Heart left ventricle (tissue), 16 donors: ENCODE data around the gene RAD51B. TPM values are rescaled to one million over a fixed set of nuclear protein-coding genes. Genes with fewer than 3 reads are reported as not detected.

Experiments
- ATAC-seq, 4 donors: fragments of 200-7000 bp; cut with Tn5 transposase; one replicate each; pipeline ENCODE4 v1.9.1; 2020 to 2022; ENCODE audit warnings: moderate library complexity in 4 of 4, mild to moderate bottlenecking in 3 of 4, moderate number of reproducible peaks in 1 of 4
- DNase-seq, 5 donors: peaks; one replicate each; pipeline ENCODE4 v3.0.0-alpha.2; 2020
- H3K27ac ChIP-seq, 12 donors: fragments of 200-600 bp; sonication (generic) in 4 of 12; one replicate each; pipeline versions ENCODE4 v1.5.0 to v1.8.0; 2016 to 2022; ENCODE audit warnings: mild to moderate bottlenecking in 2 of 12
- H3K27me3 ChIP-seq, 9 donors: fragments of 200-600 bp; sonication (generic) in 2 of 9; one replicate each; pipeline versions ENCODE4 v1.5.1 to v1.8.0; 2016 to 2022; ENCODE audit warnings: mild to moderate bottlenecking in 3 of 9
- H3K36me3 ChIP-seq, 9 donors: fragments of 200-600 bp; sonication (generic) in 2 of 9; one replicate each; pipeline versions ENCODE4 v1.5.0 to v1.8.0; 2018 to 2022; ENCODE audit warnings: mild to moderate bottlenecking in 2 of 9
- H3K4me1 ChIP-seq, 12 donors: fragments of 200-600 bp; sonication (generic) in 4 of 12; one replicate each; pipeline versions ENCODE4 v1.5.0 to v1.8.0; 2016 to 2022; ENCODE audit warnings: mild to moderate bottlenecking in 3 of 12
- H3K4me3 ChIP-seq, 12 donors: fragments of 200-600 bp; sonication (generic) in 4 of 12; one replicate each; pipeline versions ENCODE4 v1.5.0 to v1.8.0; 2017 to 2022; ENCODE audit warnings: mild to moderate bottlenecking in 9 of 12, moderate library complexity in 4 of 12
- H3K9me3 ChIP-seq, 12 donors: fragments of 200-600 bp; sonication (generic) in 4 of 12; one replicate each; pipeline versions ENCODE4 v1.5.0 to v1.8.0; 2016 to 2022; ENCODE audit warnings: mild to moderate bottlenecking in 1 of 12
- POLR2A ChIP-seq, 2 donors: fragments of 450-650 bp; IDR thresholded peaks; one replicate each; pipeline ENCODE4 v1.6.1; 2017; ENCODE audit warnings: antibody characterized with exemption in 2 of 2, mild to moderate bottlenecking in 2 of 2, moderate library complexity in 2 of 2
- WGBS, 4 donors: extraction: QIAGEN DNeasy Blood & Tissue Kit in 2 of 4; methylation state at CpG; one replicate each; pipeline versions ENCODE4 v1.1.5 to v1.1.7; 2013 to 2018; 5-methylcytosine and 5-hydroxymethylcytosine counted together
- intact Hi-C, 10 donors: fragments of 100-400 bp; cut with DNase I; formaldehyde crosslinking; loops; one replicate each; pipeline versions ENCODE4 v1.11.1 to v1.14.2; 2022
- polyA plus RNA-seq, 2 donors: library from polyadenylated mRNA; stranded (reverse); fragments of 200-250 nt; gene quantifications; one replicate each; pipeline ENCODE4 v1.2.3, GENCODE V29; 2013
- total RNA-seq, 9 donors: library from RNA; depleted of rRNA in 2 of 9; stranded (reverse); fragments of >200 nt in 2 of 9; fragmentation: NEBNext Ultra II Directional in 3 of 9; extraction: Animal tissue kit (Norgen Biotek cat#: 25700) in 3 of 9; gene quantifications; one replicate each; pipeline versions ENCODE4 v1.1.0 to v1.2.4, GENCODE V29; 2016 to 2023
- TF ChIP-seq, protein P1 (sequence below), 12 donors: fragments of 200-600 bp; sonication (generic) in 4 of 12; IDR thresholded peaks; one replicate each; pipeline versions ENCODE4 v1.5.0 to v1.8.0; 2018 to 2022; ENCODE audit warnings: antibody characterized with exemption in 12 of 12, mild to moderate bottlenecking in 5 of 12
- donor health status: ischemic (EF 13 %, LVEDD 7.1; RV severe dilation, severe dysfunction).
- donor health status: healthy with polysubstance abuse.
- donor health status: DM: no; HTN: yes; CAD: no.
- donor health status: DM: no; HTN: no; CAD: no.
- donor health status: ischemic (EF 25% LVEDD 6.9; RV normal size, moderate dysfunction).
- donor health status: ischemic (EF 25% LVEDD 5.7; RV mildly dilated, moderate dysfunction).
- donor health status: healthy.
- donor health status: DM: yes; HTN: yes; CAD: no.
- donor health status: ischemic (EF 35%, LVEDD 5.7; RV mildly dilated, moderate dysfunction).
- donor health status: nonischemic (EF 11% LVEDD 7.7; RV severe dilation, severe dysfunction).
- donor health status: DM: yes; HTN: yes; CAD: no.
- donor health status: PGD.
- donor health status: ischemic (EF 29% LVEDD 5.4; RV normal size, mild dysfunction).
- donor health status: nonischemic (EF 23%, LVEDD 6.1; RV moderate dilation, normal function).

RAD51B gene
- total and polyA plus RNA-seq, 11 donors, result 1.3 to 11.3 (median 3.2) TPM

DNA sequence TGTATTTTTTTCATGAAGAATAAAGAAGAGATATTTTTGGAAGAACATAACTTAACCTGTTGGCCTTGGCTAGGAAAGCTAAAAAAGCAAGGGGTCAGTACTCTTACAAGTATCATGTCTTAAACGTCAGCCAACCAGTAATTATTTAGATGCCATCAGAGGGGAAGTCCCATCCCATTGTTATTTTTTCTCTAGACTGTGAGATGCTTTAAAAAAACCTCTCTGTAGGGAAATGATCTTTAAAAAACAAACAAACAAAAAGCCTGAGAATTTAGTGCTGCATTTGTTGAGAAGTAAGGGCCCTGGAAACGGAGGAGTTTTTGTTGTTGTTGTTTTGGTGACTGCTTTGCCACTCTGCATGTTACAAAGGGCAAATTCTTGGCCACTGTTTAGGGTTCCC lies 499.2 kb downstream of the RAD51B start:
- Histone ChIP-seq H3K9me3 (no peaks in the 10 kb centered on the region), H3K4me1 (peaks cover 0 to 18% (median 0%) of the 10 kb centered on the region in 12 donors), H3K4me3 (no peak overlapping the region), H3K27ac (peak overlapping the region in 1 of 12 donors; percentile 13), H3K27me3 (no peaks in the 10 kb centered on the region), H3K36me3 (no peaks in the 10 kb centered on the region)
- intact Hi-C loops, result no loop called here
- ATAC-seq, result peak in 2 of 4 donors; percentile 49 to 64
- TF ChIP-seq, protein P1, sequence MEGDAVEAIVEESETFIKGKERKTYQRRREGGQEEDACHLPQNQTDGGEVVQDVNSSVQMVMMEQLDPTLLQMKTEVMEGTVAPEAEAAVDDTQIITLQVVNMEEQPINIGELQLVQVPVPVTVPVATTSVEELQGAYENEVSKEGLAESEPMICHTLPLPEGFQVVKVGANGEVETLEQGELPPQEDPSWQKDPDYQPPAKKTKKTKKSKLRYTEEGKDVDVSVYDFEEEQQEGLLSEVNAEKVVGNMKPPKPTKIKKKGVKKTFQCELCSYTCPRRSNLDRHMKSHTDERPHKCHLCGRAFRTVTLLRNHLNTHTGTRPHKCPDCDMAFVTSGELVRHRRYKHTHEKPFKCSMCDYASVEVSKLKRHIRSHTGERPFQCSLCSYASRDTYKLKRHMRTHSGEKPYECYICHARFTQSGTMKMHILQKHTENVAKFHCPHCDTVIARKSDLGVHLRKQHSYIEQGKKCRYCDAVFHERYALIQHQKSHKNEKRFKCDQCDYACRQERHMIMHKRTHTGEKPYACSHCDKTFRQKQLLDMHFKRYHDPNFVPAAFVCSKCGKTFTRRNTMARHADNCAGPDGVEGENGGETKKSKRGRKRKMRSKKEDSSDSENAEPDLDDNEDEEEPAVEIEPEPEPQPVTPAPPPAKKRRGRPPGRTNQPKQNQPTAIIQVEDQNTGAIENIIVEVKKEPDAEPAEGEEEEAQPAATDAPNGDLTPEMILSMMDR (IDR thresholded peaks at IDR 0.05), result no peak
- no peak for TF ChIP-seq POLR2A (IDR thresholded peaks at IDR 0.05)
- 44 to 66% (median 49%) methylated on average over 2 of the region's 2 CpGs for WGBS, 4 donors
- DNase-seq, result no peak

DNA sequence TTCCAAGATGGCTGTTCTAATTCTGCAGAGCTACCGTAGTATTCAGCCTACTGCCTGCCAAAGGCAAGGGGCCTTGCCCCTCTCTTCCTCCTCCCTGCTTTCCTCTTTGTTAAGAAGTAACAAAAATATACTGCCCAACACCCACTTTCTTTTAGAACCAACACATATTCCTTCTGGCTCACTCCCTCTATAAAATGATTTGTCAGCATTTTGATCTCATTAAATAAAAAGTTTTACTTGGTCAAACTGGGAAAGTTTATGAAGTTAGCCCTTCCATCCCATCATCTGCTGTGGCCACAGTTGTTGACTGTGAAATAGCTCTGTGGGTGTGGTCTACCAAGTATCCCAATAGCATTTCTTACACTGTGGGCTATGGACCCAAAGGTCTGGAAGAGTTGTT lies 500.9 kb downstream of the RAD51B start:
- H3K4me1 ChIP-seq, result peaks cover 0 to 18% (median 0%) of the 10 kb centered on the region in 12 donors
- WGBS, 4 donors, result 76 to 93% (median 89%) methylated on average over 1 of the region's 1 CpG
- H3K9me3 ChIP-seq, result no peaks in the 10 kb centered on the region

DNA sequence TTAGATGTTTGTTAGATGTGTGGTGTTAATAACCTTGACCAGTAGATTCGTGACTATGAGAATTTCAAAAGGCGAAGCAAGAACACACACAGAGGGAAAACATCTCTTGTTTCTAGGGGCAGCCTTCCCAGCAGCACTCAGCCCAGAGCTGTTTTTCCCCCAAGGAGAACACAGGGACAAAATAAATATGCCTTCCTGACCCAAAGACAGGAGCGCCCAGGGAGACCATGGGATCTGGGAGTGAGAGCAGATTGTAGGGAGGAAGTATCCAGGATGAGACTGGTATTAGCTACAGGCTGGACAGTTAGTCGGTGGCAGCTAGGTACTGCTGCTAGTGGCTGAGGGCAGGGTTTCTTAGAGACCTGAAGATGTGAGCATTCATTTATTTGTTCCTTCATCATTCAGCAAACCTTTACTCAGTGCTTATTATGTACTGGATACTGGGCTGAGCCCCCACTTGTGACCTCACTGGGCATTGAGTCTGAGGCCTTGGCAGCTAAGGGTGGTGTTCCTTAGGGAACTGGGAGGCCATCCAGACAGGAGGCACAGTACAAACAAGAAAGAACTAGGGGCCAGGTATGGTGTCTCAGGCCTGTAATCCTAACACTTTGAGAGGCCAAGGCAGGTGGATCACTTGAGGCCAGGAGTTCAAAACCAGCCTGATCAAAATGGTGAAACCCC lies 503.5 kb downstream of the RAD51B start:
- H3K4me3 ChIP-seq, result no peak overlapping the region
- 82 to 93% (median 86%) methylated on average over 4 of the region's 4 CpGs for WGBS, 4 donors

More for the DNA sequence above, 500.9 kb downstream of the RAD51B start:
- intact Hi-C loops, result no loop called here
- no peak overlapping the region for H3K4me3 ChIP-seq
- H3K27ac ChIP-seq, result no peak overlapping the region
- TF ChIP-seq, protein P1 (IDR thresholded peaks at IDR 0.05), result no peak
- no peak for TF ChIP-seq POLR2A (IDR thresholded peaks at IDR 0.05)
- no peaks in the 10 kb centered on the region for H3K27me3 ChIP-seq
- ATAC-seq, result no peak
- no peaks in the 10 kb centered on the region for H3K36me3 ChIP-seq
- no peak for DNase-seq

DNA sequence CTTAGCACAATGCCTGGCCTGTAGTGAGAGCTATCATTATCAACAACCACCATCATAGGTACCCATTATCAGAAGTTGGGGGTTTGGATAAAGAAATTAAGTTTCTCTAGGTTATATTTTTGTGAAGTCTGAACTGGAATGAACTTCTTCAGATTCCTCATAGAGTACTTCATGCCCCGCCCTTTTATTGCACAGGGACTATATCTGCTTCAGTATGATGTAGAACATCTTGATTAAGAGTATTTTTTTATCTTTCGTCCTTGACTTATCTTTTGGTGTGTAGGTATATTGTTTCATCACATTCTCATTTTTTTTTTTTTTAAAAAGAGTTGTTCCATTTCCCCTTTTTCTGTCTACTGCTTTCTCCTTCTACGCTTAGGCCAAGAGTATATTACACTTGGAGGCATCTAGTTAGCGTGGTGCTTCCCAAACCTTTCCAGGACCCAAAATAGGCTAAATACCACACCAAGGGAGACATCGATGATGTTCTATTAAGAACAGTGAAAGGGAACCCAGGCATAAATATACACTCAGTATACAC lies 505.8 kb downstream of the RAD51B start:
- no peak for ATAC-seq
- H3K27ac ChIP-seq, result no peak overlapping the region
- no peak for TF ChIP-seq POLR2A (IDR thresholded peaks at IDR 0.05)
- TF ChIP-seq, protein P1 (IDR thresholded peaks at IDR 0.05), result no peak
- 91 to 97% (median 95%) methylated on average over 5 of the region's 5 CpGs for WGBS, 4 donors
- H3K4me3 ChIP-seq, result no peak overlapping the region
- no peaks in the 10 kb centered on the region for H3K36me3 ChIP-seq
- peaks cover 0 to 26% (median 0%) of the 10 kb centered on the region in 12 donors for H3K4me1 ChIP-seq
- DNase-seq, result no peak
- intact Hi-C loops, result no loop called here
- no peaks in the 10 kb centered on the region for H3K27me3 ChIP-seq
- H3K9me3 ChIP-seq, result no peaks in the 10 kb centered on the region

More for the DNA sequence above, 503.5 kb downstream of the RAD51B start:
- Histone ChIP-seq H3K27me3 (no peaks in the 10 kb centered on the region), H3K4me1 (peaks cover 0 to 26% (median 0%) of the 10 kb centered on the region in 12 donors), H3K27ac (no peak overlapping the region), H3K9me3 (no peaks in the 10 kb centered on the region), H3K36me3 (no peaks in the 10 kb centered on the region)
- intact Hi-C loops, result no loop called here
- no peak for ATAC-seq
- TF ChIP-seq, protein P1 (IDR thresholded peaks at IDR 0.05), result no peak
- TF ChIP-seq POLR2A (IDR thresholded peaks at IDR 0.05), result no peak
- DNase-seq, result no peak
